ENCODE measurements around the gene TMEM135.

TMEM135 gene

DNA sequence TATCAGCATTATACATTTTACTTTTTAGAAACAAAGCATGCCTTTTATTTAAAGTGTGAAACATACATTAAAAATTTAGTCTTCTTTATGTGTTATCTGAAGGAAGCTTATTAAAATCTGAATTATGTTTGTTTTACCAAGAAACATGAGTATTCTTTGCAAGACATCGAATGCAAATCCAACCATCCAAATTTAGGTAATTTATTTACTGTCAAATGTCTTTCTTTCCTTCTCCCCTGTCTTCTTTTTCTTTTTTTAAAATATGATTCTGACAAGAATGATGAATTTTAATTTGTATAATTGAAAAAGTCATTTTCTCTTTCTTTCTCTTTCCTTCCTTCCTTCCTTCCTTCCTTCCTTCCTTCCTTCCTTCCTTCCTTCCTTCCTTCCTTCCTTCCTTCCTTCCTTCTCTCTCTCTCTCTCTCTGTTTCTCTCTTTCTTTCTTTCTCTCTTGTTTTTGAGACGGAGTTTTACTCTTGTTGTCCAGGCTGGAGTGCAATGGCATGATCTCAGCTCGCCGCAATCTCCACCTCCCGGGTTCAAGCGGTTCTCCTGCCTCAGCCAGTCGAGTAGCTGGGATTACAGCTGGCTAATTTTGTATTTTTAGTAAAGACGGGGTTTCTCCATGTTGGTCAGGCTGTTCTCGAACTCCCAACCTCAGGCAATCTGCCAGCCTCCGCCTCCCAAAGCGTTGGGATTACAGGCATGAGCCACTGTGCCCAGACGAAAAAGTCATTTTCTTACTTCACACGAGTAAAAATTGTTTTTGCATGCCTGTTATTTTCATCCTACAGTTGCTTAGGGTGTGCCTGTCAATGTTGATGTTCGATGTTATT is 157.5 kb downstream of the TMEM135 start:
- no peak for DNase-seq (ENCODE audit: low read depth)

DNA sequence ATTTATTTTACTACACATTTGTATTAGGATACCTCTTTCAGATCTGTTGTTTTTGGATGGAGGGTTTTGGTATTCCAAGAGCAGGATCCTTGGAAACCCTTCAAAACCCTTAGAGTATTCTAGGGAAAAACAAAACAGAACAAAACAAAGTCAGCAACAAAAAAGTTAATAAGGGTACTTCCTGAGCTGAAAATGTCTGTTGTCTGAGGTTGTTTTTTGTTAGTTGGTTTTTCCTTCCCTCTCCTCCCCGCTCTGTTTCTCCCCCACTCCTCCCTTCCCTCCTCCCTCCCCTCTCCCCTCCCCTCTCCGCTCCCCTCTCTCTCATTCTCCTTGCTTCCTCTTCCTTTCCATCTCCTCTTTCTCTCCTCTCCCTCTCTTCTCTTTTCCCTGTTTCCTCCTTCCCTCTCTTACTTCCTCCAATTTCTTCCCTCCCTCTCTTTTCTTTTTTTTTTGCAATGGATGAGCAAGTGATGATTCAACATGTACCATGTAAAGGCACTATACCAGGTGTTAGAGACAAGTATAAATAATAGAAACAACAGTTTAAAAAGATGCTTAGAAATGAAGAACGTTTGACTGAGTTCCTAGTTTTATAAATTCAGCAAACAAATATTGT is 160.6 kb downstream of the TMEM135 start:
- DNase-seq (ENCODE audit: low read depth), result no peak

DNA sequence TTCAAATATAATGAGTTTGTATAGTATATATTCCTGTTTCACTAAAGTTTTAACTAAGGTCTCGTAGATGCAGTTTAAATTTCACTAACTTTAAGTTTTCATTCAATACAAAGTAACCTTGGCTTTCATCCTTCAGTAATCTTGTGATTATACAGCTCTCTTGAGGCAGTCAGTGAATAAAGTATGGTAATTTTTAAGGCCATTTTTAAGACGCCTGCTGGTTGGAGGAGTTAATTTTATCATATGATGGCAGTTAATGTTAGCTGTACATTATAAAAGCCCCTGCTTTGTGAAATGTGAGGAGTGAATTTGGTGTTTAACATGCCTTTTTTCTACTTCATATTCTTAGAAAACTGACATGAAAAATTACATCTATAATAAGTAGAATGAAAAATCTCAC is 163.6 kb downstream of the TMEM135 start:
- DNase-seq (ENCODE audit: low read depth), result no peak

DNA sequence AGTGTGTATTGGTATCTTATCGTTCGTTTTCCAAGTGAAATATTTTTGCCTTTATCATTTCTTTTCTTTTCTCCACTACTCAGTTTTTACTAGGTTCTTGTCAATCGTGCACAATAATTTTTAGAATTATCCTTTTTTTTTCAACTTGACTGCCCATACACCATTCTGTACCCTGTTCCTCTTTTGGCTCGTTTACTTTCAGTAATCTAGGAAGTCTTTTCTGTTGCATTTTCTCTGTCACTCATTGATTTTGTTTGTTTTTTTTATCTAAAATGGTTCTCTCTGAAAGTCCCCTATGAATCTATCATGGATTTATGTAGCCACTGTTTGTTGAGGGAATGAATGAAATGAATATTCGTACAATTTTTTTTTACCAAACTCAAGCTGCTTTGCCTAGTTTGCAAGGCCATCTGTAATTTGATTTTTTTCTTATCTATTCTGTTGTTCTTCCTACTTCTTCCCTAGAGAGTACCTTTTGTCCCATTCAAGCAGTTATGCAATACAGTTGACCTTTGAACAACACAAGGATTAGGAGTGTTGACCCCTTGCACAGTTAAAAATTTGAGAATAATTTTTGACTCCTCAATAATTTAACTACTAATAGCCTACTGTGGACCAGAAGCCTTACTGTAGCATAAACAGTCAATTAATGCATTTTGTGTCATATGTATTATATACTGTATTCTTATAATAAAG is 166.3 kb downstream of the TMEM135 start:
- no peak for DNase-seq (ENCODE audit: low read depth)

DNA sequence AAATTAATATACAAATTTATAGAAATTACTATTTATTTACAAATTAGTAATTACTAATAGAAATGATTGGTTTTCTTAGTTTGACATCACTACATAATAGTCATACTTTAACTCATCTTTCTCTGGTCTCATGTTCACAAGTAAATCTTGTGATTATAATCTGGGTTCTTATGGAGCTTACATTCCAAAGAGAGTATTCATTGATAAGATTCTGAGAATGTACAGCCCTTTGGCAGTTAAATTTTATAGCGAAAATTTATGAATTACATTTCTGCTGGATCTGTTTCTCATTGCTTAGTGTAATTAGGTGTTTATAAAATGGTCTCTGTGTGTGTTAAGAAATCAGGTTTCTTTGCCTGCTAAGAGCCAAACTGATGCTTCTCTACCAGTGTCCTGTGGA is 175.2 kb downstream of the TMEM135 start:
- no peak for DNase-seq (ENCODE audit: low read depth)

DNA sequence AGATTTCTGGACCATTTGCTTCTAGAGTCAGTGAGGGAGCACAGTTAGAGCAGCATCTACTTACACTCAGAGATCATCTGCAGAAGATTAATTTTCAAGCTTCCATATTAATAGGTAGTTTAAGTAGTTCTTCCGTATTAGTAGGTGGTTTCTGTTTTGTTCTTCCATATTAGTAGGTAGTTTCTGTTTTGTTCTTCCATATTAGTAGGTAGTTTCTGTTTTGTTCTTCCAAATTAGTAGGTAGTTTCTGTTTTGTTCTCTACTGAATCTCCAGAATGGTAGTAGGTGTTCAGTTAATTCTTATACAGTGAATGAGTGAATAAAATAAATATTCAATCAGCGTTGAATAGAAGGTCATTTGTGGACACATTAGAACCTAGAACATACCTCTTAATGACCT is 175.7 kb downstream of the TMEM135 start:
- DNase-seq (ENCODE audit: low read depth), result no peak

DNA sequence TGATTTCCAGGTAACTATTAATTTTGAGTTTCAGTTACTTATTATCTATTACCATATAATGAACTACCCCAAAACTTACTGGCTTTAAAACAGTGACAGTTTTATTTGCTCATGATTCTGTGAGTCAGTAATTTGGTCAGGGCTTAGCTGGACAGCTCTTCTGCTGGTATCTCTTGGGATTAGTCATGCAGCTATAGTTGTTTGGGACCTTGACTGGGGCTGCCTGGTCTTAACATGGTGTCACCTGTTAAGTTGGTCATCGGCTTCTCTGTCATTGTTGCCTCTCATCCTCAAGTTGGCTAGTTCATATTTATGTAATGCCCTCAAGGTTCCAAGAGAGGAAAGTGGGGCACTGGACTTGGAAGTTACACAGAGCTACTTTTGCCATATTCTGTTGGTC is 177.5 kb downstream of the TMEM135 start:
- no peak for DNase-seq (ENCODE audit: low read depth)

DNA sequence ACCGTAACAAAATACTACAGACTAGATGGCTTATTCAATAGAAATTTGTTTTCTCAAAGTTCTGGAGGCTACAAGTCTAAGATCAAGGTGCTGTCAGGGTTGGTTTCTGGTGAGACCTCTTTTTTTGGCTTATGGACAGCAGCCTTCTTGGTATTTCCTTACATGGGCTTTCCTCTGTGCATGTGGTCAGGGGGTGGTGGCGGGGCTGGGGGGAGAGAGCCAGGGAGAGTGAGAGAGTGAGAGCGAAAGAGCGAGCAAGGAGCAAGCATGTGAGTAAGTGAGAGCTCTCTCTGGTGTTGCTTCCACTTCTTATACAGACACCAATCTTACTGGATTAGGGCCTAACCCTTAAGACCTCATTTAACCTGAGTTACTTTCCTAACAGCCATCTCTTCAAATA is 181.5 kb downstream of the TMEM135 start:
- no peak for DNase-seq (ENCODE audit: low read depth)

DNA sequence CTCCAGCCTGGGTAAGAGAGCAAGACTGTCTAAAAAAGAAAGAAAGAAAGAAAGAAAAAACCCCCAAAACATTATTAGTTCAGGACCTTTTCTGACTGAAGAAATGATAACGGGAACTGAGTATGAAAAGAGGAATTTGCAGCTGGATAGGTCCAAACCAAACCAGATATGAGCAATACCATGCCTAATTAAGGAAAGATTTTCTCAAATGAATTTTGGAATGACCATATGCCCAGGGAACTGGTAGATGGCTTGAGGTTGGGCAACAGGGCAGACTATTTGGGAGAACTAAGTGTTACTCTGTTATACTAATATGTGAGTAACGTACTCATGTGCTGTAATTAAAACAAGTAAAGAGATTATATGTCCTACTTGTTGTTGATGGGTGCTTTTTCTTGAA is 186.1 kb downstream of the TMEM135 start:
- DNase-seq (ENCODE audit: low read depth), result no peak

DNA sequence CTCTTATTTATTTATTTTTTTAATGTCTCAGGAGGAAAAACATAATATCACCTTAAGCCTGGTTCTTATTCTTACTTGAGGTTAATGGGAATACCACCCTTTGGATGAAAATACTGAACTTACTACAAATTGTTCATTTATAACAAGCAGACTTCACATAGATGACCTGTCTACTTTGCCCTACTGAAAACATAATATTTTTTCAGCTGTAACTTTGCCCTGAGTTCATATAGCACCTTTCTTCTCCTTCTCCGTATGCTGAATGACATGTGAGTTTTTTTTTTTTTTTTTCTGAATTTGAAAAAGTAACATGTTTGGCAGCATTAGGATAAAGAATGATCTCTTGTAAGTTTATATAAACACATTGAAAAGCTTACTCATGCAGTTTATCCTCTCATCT is 186.8 kb downstream of the TMEM135 start:
- no peak for DNase-seq (ENCODE audit: low read depth)

DNA sequence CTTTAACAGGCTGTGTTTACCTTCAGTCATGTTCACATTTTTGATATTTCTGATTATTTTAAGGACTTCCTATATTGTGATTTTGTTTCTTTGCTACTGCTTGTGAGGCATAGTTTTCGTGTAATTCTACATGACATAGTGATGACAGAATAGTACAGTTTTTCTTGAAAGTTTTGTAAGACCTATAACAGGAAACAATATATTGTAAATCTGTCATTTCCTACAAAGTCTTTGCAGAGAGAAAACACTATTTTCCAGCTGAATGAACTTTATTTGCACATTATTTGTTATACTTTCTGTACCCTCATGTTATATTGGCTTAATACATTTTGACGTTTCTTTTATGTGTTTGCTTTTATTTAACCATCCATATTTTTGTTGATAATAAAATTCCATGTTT is 191.1 kb downstream of the TMEM135 start:
- DNase-seq (ENCODE audit: low read depth), result no peak

DNA sequence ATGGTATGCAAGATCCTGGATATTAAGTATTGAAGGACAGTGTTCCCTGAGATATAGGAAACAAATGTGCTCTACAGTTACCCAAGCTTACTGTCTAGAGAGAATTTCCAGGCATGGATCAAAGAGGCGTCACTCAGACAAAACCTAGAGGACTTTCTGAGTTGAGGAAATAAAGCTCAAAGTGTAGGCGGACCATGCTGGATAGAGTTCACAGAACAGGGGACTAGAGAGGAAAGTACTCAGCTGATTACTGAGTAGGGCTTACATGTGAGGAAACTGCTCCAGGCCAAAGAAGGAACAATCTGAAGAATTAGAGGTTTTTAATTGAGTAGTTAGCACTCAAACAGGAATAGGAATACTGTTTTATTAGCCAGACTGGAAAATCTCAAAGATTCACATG is 193.3 kb downstream of the TMEM135 start:
- DNase-seq (ENCODE audit: low read depth), result no peak

DNA sequence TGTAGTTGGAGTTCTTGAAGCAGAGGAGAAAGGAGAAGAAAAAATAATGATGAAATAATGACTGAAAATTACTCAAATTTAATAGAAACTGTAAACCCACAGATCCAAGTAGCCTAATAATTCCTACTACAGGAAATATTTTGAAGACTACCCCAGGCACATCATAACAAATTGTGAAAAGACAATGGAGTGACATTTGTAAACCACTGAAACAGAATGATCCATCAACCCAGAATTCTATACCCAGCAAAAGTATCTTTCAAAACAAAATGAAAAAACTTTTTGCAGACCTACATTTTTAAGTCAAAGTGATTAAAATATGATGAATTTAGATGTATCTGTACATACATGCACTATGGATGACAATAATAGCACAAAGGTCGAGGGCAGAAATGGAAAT is 194.6 kb downstream of the TMEM135 start:
- DNase-seq (ENCODE audit: low read depth), result no peak

DNA sequence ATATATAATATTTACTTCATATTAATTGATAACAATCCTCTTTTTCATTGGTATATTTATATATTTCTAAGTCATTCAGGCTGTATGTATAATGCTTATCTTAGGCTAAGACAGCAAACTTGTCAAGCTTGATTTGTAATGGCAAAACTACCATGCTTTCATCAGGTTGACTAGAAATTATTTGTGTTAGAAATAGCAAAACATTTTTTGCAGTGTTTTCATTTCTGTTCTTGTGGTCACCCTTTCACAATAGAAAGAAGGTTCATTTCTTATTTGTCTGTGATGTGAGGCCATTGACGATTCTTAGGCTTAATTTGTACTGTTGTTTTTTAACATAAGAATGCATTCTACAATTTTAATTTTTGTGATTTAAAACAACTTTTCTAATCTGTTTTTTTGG is 197.6 kb downstream of the TMEM135 start:
- no peak for DNase-seq (ENCODE audit: low read depth)

DNA sequence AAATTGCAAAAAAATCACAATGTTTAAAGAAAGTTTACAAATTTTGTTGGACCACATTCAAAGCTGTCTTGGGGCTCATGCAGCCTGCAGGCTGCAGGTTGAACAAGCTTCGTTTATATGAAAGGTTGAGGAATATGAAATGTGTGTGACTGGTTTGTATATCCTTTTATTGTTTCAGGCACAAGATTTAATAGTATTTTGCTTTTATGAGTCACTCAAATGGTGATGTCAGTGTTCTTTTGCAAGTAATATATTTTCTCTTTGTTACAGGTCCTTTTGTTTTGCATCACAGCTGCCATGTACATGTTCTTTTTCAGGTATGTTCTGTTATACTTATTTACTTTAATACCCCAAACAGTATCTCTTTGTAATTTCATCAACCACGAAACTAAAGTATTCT is 198.6 kb downstream of the TMEM135 start:
- DNase-seq (ENCODE audit: low read depth), result no peak

DNA sequence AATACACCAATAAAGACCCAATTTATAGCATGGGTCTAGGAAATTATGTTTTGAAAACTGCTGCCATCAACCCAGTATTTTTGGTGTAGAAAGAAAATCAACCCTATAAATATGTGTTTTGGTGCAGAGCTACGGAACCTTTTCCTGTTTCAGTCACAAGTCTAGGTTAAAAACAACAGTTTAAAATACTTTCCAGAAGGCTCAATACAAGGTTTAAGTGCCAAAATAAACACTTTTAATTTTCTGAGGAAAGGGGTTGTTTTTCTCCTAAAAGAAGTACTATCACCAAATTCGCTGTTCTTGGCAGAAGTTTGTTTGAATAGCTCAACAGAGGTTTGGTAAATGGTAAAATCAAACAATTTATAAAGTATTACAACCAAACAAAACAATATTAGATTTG is 201.3 kb downstream of the TMEM135 start:
- no peak for DNase-seq (ENCODE audit: low read depth)

DNA sequence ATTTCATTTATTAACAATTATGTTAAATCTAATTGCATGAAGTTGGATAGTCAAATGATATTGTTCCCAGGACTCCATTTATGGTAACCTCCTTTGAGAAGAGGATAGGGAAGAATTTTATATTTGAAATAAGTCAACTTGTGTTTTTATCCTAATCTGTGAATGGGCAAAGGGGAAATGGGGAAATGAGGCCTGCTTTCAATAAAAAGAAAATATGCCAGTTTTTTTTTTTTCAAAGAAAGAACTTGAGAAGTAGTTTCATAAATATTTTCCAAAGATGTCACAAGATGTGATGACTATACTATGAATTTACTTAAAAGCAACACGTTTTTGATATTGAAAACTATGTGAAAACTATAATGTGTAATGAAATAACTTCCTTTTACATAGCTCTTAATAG is 201.8 kb downstream of the TMEM135 start:
- DNase-seq (ENCODE audit: low read depth), result no peak

DNA sequence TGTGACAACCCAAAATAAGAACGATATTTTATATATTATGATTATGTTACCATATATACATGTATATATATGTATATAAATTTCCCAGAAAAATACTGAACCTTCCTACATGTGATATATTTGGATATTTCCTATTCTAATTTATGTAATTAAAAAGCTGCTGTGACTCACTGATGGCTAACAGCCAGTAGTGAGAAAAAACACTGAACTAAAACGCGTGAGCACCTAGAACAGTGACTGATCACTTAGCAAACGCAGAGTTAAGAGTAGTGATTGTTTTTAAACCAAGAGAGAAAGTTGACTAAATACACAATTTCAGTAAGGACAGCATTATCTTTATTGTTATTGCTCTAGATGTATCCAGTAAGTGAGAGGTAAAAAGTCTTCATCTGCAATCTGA is 213.8 kb downstream of the TMEM135 start:
- no peak for DNase-seq (ENCODE audit: low read depth)

DNA sequence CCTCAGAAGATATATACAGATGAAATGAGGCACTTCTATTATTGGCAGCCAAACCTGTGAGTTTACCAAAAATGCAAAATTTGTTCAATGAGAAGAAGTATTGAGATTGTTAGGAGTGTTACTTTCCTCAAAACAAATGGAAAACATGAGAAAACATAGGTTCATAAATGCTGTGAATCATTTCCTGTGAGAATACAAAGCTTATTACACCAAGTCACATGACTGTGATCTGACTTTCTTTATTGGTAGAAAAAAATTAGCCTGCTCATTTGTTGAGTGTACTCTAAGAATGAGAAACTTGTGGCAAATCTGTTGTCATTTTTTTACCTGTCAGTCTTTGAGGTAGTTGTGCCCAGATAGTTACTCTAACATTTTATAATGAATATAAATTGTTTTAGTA is 215.1 kb downstream of the TMEM135 start:
- DNase-seq (ENCODE audit: low read depth), result no peak

DNA sequence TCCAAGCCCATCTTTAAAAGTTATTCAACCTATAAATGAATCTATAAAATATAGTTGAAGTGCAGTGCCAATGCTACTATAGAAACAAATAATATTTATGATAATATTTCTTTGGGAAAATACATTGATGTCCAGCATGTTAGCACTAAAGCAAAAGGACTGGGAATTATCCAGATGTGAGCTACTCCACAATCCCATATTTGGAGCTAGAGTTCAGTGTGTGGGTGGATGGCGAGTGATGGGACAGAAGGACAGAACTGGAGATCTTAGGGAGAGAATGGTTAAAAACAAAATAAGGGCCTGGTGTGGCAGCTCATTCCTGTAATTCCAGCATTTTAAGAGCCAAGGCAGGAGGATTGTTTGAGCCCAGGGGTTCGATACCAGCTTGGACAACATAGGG is 216.8 kb downstream of the TMEM135 start:
- DNase-seq (ENCODE audit: low read depth), result no peak

DNA sequence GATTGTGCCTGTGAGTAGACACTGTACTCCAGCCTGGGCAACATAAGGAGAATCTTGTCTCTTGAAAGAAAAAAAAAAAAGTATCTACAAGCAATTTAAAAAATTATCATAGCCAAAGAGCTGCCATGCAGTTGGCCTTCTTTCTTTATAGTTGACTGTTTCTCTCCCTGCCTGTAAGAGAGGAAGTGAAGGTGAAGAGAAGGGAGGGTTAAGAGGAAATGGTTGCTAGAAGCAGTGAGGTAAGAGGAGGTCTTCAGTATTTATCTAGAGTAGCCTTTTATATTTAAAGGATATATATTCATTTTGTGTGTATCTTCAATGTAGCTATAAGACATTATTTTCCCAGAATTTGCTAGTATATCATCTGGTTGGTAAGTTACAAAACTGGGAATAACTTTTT is 217.9 kb downstream of the TMEM135 start:
- DNase-seq (ENCODE audit: low read depth), result no peak

DNA sequence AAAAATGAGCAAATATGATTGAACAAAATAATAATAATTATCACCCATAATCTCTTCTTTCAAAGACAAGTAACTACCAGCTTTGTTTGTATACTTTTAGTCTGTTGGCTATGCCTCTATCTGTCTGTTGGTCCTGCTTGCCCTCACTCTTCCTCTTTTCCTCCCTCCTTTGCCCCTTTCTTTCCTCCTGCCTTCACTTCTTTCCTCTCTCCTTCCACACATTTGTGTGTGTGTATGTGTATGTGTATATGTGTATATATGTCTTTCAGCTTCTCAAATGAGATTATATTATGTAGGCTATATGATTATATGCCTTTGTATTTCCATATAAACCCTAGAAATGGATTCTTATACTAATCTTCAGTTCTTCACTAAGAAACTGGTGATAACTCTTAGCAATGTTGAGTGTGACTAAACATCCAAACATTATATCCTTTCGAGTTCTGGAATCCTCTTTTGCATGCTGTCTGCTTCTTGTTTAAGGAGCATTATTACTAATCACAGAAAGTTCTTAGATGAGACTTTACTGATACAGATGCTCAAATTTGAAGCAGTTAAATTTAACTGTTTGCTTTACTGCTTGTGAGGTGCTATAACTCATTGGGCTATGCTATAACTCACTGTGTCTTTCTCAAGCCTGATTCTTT is 219.1 kb downstream of the TMEM135 start:
- no peak for DNase-seq (ENCODE audit: low read depth)

All from activated T-cell treated with anti-CD3 and anti-CD28 coated beads for 48 hours (primary cell).